GM19240 (cell line): ENCODE measurements around the gene COQ10B.
"Not testable (repeated sequence)": the region's sequence is repeated elsewhere in the genome, so short reads cannot be mapped to it uniquely, and the experiment has no call there.

Experiments
- DNase-seq: peaks from one replicate; pipeline ENCODE4 v3.0.0; 2011; ENCODE audit warnings: low spot score; ENCODE audit not compliant: insufficient read length

COQ10B gene

GRCh38 chr2:197453123-197453913, at the start of gene COQ10B:
COQ10B (plus strand) TSS chr2:197453552; CDS start chr2:197453561, 9 bp downstream.
- peak; percentile 93 for DNase-seq

GRCh38 chr2:197405582-197405981, 47.8 kb upstream of the COQ10B start:
- no peak for DNase-seq

GRCh38 chr2:197414039-197414438, 39.3 kb upstream of the COQ10B start:
- no peak for DNase-seq

GRCh38 chr2:197414515-197414914, 38.8 kb upstream of the COQ10B start:
- DNase-seq: no peak

GRCh38 chr2:197416268-197416667, 37.1 kb upstream of the COQ10B start:
- DNase-seq: no peak

GRCh38 chr2:197419438-197419837, 33.9 kb upstream of the COQ10B start:
- DNase-seq: no peak

GRCh38 chr2:197423307-197423706, 30.0 kb upstream of the COQ10B start:
- no peak for DNase-seq

- no peak for DNase-seq
These were observed 27.8 kb upstream of the COQ10B start for GRCh38 chr2:197425550-197425949.

- DNase-seq: no peak
These were observed 26.4 kb upstream of the COQ10B start for GRCh38 chr2:197426723-197427603.

GRCh38 chr2:197427986-197428385, 25.4 kb upstream of the COQ10B start:
- no peak for DNase-seq

- no peak for DNase-seq
These were observed 21.5 kb upstream of the COQ10B start for GRCh38 chr2:197431858-197432257.

- DNase-seq: not testable (repeated sequence)
These were observed 20.8 kb upstream of the COQ10B start for GRCh38 chr2:197432527-197432926.

GRCh38 chr2:197433780-197434438, 19.4 kb upstream of the COQ10B start:
- DNase-seq: no peak

- peak; percentile 81 for DNase-seq
These were observed 18.5 kb upstream of the COQ10B start, which contains the start of gene SF3B1 for GRCh38 chr2:197434541-197435513. SF3B1 (minus strand) TSS chr2:197435028; CDS start chr2:197434999, 29 bp downstream.

GRCh38 chr2:197435598-197436420, 17.5 kb upstream of the COQ10B start:
- no peak for DNase-seq

GRCh38 chr2:197437380-197437779, 16.0 kb upstream of the COQ10B start:
- DNase-seq: no peak

GRCh38 chr2:197442857-197443256, 10.5 kb upstream of the COQ10B start:
- no peak for DNase-seq

GRCh38 chr2:197445746-197446145, 7.6 kb upstream of the COQ10B start:
- DNase-seq: no peak

- no peak for DNase-seq
These were observed 6.5 kb upstream of the COQ10B start for GRCh38 chr2:197446844-197447243.

GRCh38 chr2:197450465-197450864, 2.9 kb upstream of the COQ10B start:
- DNase-seq: no peak
